Adrenal gland (tissue), 5 donors: ENCODE data around the gene ANKFY1.

Source experiments
- CTCF ChIP-seq, 6 experiments: fragments of 450-650 bp in 4 of 6; fragments of 200-600 bp in 2 of 6; sonication (generic) in 1 of 6; IDR thresholded peaks; 1 replicate in 5 of 6; 2 replicates in 1 of 6; pipeline versions ENCODE4 v1.5.1 to v1.8.0; 2016 to 2021; ENCODE audit warnings: antibody characterized with exemption in 6 of 6, mild to moderate bottlenecking in 2 of 6, moderate library complexity in 1 of 6
- POLR2A ChIP-seq, 2 donors: fragments of 450-650 bp; IDR thresholded peaks; one replicate each; pipeline ENCODE4 v1.6.1; 2017; ENCODE audit warnings: antibody characterized with exemption in 2 of 2, mild to moderate bottlenecking in 2 of 2, moderate library complexity in 1 of 2
- donor health status: DM: no; HTN: no; CAD: no.

DNA sequence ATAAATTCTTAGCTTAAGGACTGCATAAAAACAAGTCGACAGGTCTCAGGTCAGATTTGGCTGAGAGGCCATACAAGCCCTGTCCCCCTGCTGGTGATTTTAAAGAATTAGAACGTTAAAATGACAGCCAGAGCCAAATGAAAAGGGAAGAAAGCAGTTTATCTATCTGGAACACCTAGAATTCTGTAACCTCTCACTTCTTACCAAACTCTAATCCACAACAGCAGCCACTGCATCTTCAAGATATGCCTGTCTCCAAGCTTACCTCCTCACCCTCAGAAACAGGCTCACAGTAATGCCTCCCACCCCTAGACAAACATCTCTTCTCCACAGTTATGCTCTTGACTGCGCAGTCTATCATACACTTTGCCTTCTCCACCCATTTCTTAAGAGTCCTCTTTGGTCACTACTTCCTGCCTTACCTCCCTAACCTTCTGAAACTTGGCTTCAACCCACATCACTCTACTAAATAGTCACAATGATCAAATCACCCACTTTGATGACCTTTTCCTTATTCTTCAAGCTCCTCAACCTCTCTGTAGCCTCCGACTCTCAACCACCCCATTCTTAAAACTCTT, 14.2 kb downstream of the ANKFY1 start:
- TF ChIP-seq POLR2A (IDR thresholded peaks at IDR 0.05) (no peak), CTCF (IDR thresholded peaks at IDR 0.05) (peak; percentile 24 to 57 (median 36))
